GM23248 (cell line): Measurements from ENCODE around the gene PTCD2. TPM values are rescaled to one million over a fixed set of nuclear protein-coding genes. Genes with fewer than 3 reads are reported as not detected.
A peak's percentile ranks its signal among the peaks of the same experiment; 100 is the strongest.

ENCODE experiments used
- DNase-seq: peaks from one replicate; pipeline ENCODE4 v3.0.0-alpha.2; 2015
- H2AFZ ChIP-seq: fragments of 200-600 bp; sonication (generic); 2 replicates; pipeline ENCODE4 v1.6.1; 2016; ENCODE audit warnings: antibody characterized with exemption
- H3F3A ChIP-seq: fragments of 200-600 bp; sonication (generic); 2 replicates; pipeline ENCODE4 v1.6.1; 2016; ENCODE audit warnings: mild to moderate bottlenecking, antibody characterized with exemption, mixed run types; ENCODE audit not compliant: insufficient read depth
- H3K27ac ChIP-seq: fragments of 200-600 bp; sonication (generic); 2 replicates; pipeline ENCODE4 v1.5.1; 2016; ENCODE audit warnings: mild to moderate bottlenecking
- H3K27me3 ChIP-seq: fragments of 200-600 bp; sonication (generic); replicated peaks from 2 replicates; pipeline ENCODE4 v1.6.1; 2016; ENCODE audit warnings: mild to moderate bottlenecking; ENCODE audit not compliant: insufficient read depth
- H3K36me3 ChIP-seq: fragments of 200-600 bp; sonication (generic); 2 replicates; pipeline ENCODE4 v1.6.1; 2016; ENCODE audit warnings: low read depth, mild to moderate bottlenecking
- H3K4me1 ChIP-seq: fragments of 200-600 bp; sonication (generic); 2 replicates; pipeline ENCODE4 v1.6.1; 2016; ENCODE audit warnings: mild to moderate bottlenecking; ENCODE audit not compliant: insufficient read depth
- H3K4me2 ChIP-seq: fragments of 200-600 bp; sonication (generic); one replicate; pipeline ENCODE4 v1.6.1; 2016; ENCODE audit warnings: mild to moderate bottlenecking; ENCODE audit not compliant: unreplicated experiment
- H3K4me3 ChIP-seq: fragments of 200-600 bp; sonication (generic); 2 replicates; pipeline ENCODE4 v1.5.1; 2016; ENCODE audit warnings: mild to moderate bottlenecking
- H3K79me2 ChIP-seq: fragments of 200-600 bp; sonication (generic); 2 replicates; pipeline ENCODE4 v1.6.1; 2016; ENCODE audit warnings: mild to moderate bottlenecking; ENCODE audit not compliant: insufficient read depth
- H3K9ac ChIP-seq: fragments of 200-600 bp; sonication (generic); 2 replicates; pipeline ENCODE4 v1.6.1; 2016; ENCODE audit warnings: mild to moderate bottlenecking
- H3K9me2 ChIP-seq: fragments of 200-600 bp; sonication (generic); 2 replicates; pipeline ENCODE4 v1.6.1; 2016; ENCODE audit warnings: mixed run types, mild to moderate bottlenecking, moderate library complexity; ENCODE audit not compliant: insufficient read depth
- H3K9me3 ChIP-seq: fragments of 200-600 bp; sonication (generic); one replicate; pipeline ENCODE4 v1.6.1; 2017; ENCODE audit warnings: low read depth
- H4K20me1 ChIP-seq: fragments of 200-600 bp; sonication (generic); 2 replicates; pipeline ENCODE4 v1.6.0; 2016; ENCODE audit not compliant: insufficient read depth
- EZH2 ChIP-seq: fragments of 200-600 bp; sonication (generic); IDR thresholded peaks from 2 replicates; pipeline ENCODE4 v1.6.1; 2018; ENCODE audit warnings: antibody characterized with exemption, mild to moderate bottlenecking; ENCODE audit not compliant: insufficient read depth, poor library complexity, severe bottlenecking
- EZH2phosphoT487 ChIP-seq: fragments of 200-600 bp; sonication (generic); IDR thresholded peaks from 2 replicates; pipeline ENCODE4 v1.6.1; 2018; ENCODE audit warnings: antibody characterized with exemption, moderate library complexity, mild to moderate bottlenecking, low read depth; ENCODE audit not compliant: insufficient read depth
- WGBS, 2 experiments: methylation state at CpG; one replicate each; pipeline ENCODE4 v1.1.6; 2015 to 2017; ENCODE audit warnings: low lambda C conversion rate in 2 of 2, low coverage in 1 of 2; ENCODE audit errors: missing lambda C conversion rate in 2 of 2; 5-methylcytosine and 5-hydroxymethylcytosine counted together
- in situ Hi-C: fragments of 300-500 bp; cut with MboI; formaldehyde crosslinking; loops from 2 replicates; pipeline ENCODE4 v1.15.0; 2020
- polyA plus RNA-seq: library from polyadenylated mRNA; unstranded; fragments of >200 nt; fragmentation: Nextera tagmentation; extraction: Ambion mirVana; gene quantifications from 2 replicates; pipeline ENCODE4 v1.2.1, GENCODE V29; 2016
- total RNA-seq: library from RNA; depleted of rRNA; stranded (reverse); fragments of >200 nt; shearing (Covaris generic); gene quantifications from 2 replicates; pipeline ENCODE4 v1.2.3, GENCODE V29; 2014

The PTCD2 gene
- total and polyA plus RNA-seq, 2 experiments from 2014 or later, result 11.1 to 15.5 TPM

DNA sequence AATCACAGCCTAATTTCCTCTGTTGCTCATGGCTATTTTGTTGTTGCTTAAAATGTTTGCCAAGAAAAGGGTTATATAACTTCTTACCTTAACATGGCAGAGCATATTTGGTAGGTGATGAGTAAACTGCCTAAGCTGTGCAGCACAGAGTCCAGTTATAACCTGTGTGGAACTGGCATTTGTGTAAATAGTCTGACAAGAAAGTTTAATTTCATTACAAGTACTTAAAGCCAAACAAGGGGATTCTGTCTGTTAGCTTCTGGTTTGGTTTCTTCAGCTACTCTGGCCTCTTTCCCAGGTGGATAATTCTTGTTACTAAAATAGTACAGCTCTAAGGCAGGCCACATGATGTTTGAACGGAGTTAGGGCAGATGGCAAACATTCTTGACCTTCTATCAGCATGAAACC, 72.2 kb downstream of the PTCD2 start:
- Histone ChIP-seq H2AFZ (peak overlapping the region; percentile 48; the same call in 1 of the 2 replicates), H4K20me1 (no peaks in the 10 kb centered on the region), H3K4me2 (peak overlapping the region; percentile 8), H3K79me2 (no peaks in the 10 kb centered on the region), H3K4me3 (no peak overlapping the region), H3F3A (peaks cover 35% of the 10 kb centered on the region), H3K27ac (peak overlapping the region; percentile 51), H3K9me2 (no peaks in the 10 kb centered on the region), H3K9ac (no peak overlapping the region), H3K4me1 (peaks cover 48% of the 10 kb centered on the region), H3K9me3 (no peaks in the 10 kb centered on the region), H3K27me3 (no peaks in the 10 kb centered on the region), H3K36me3 (no peaks in the 10 kb centered on the region)
- DNase-seq, result peak; percentile 51
- no peak for TF ChIP-seq EZH2
- TF ChIP-seq EZH2phosphoT487, result no peak
- WGBS, 2 experiments, result 10 to 28% methylated on average over 1 of the region's 1 CpG
- in situ Hi-C loops, result no loop called here

DNA sequence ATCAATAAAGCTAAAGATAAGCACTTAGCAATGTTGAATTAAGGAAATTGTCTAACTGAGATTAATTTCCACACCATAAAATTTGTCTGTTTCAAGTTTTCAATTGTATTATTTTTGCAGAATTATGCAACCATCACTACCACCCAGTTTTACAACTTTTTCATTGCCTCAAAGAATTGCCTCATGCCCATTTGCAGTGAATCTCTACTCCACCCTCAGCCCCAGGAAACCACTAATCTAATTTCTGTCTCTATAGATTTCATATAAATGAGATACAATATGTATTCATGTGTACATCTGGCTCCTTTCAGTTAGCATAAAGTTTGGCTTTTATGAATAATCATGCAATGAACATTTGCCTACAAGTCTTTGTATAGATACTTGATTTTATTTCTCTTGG, 72.9 kb downstream of the PTCD2 start:
- no peaks in the 10 kb centered on the region for H4K20me1 ChIP-seq
- no peaks in the 10 kb centered on the region for H3K79me2 ChIP-seq
- no peak overlapping the region for H3K4me3 ChIP-seq
- no peaks in the 10 kb centered on the region for H3K27me3 ChIP-seq
- H3K36me3 ChIP-seq, result no peaks in the 10 kb centered on the region
- H3K9me3 ChIP-seq, result no peaks in the 10 kb centered on the region
- DNase-seq, result peak; percentile 24
- in situ Hi-C loops, result no loop called here
- peak overlapping the region; percentile 8 for H3K4me2 ChIP-seq
- H3K9ac ChIP-seq, result no peak overlapping the region
- no peak overlapping the region for H2AFZ ChIP-seq
- no peak overlapping the region for H3K27ac ChIP-seq
- H3K4me1 ChIP-seq, result peaks cover 41% of the 10 kb centered on the region
- H3F3A ChIP-seq, result peaks cover 33% of the 10 kb centered on the region
- no peak for TF ChIP-seq EZH2
- no peak for TF ChIP-seq EZH2phosphoT487
- H3K9me2 ChIP-seq, result no peaks in the 10 kb centered on the region

DNA sequence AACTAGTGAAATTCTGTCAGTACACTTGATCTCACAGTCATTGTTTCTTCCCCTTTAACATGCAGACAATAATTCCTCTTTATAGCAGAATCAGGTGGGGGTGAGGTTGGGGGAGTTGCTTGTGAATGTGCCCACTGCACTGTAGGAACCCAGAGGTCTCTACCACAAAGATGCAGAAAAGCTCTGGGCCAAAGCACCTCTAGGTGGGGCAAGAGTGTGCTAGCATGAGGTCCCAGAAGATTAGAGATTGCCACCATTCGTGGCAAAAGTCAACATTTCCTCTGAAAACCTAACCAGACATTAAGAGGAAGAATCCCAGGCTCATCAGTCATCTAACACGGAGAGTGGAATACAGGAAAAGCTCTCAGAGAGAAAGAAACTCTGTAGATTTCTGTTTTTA, 74.5 kb downstream of the PTCD2 start:
- Histone ChIP-seq H3K79me2 (no peaks in the 10 kb centered on the region), H2AFZ (no peak overlapping the region), H3K27me3 (no peaks in the 10 kb centered on the region), H3K9me2 (no peaks in the 10 kb centered on the region), H4K20me1 (no peaks in the 10 kb centered on the region), H3K36me3 (no peaks in the 10 kb centered on the region), H3K9ac (no peak overlapping the region), H3K9me3 (no peaks in the 10 kb centered on the region), H3K4me1 (peaks cover 29% of the 10 kb centered on the region), H3F3A (peaks cover 27% of the 10 kb centered on the region), H3K27ac (no peak overlapping the region), H3K4me3 (no peak overlapping the region), H3K4me2 (no peak overlapping the region)
- in situ Hi-C loops, result no loop called here
- whole genome bisulfite sequencing, 2 experiments, result 89 to 97% methylated on average over 2 of the region's 2 CpGs
- peak; percentile 21 for DNase-seq
- TF ChIP-seq EZH2phosphoT487, result no peak
- no peak for TF ChIP-seq EZH2

GRCh38 chr5:72397836-72398235, 77.7 kb downstream of the PTCD2 start:
- TF ChIP-seq EZH2phosphoT487 (no peak), EZH2 (no peak)
- H2AFZ ChIP-seq, result no peak overlapping the region
- no peak overlapping the region for H3K4me2 ChIP-seq
- DNase-seq, result no peak
- 69 to 74% methylated on average over 6 of the region's 6 CpGs for WGBS, 2 experiments
- no peaks in the 10 kb centered on the region for H4K20me1 ChIP-seq
- no peak overlapping the region for H3K9ac ChIP-seq
- H3K9me2 ChIP-seq, result no peaks in the 10 kb centered on the region
- H3K79me2 ChIP-seq, result no peaks in the 10 kb centered on the region
- no peaks in the 10 kb centered on the region for H3K36me3 ChIP-seq
- H3K9me3 ChIP-seq, result no peaks in the 10 kb centered on the region
- H3K4me1 ChIP-seq, result peaks cover 13% of the 10 kb centered on the region
- no peak overlapping the region for H3K27ac ChIP-seq
- peaks cover 14% of the 10 kb centered on the region for H3F3A ChIP-seq
- no peaks in the 10 kb centered on the region for H3K27me3 ChIP-seq
- H3K4me3 ChIP-seq, result no peak overlapping the region
- in situ Hi-C loops, result no loop called here

- Histone ChIP-seq H3K79me2 (no peaks in the 10 kb centered on the region), H3K4me2 (no peak overlapping the region), H3K4me3 (no peak overlapping the region), H3K27me3 (no peaks in the 10 kb centered on the region), H3K36me3 (no peaks in the 10 kb centered on the region), H2AFZ (no peak overlapping the region), H4K20me1 (no peaks in the 10 kb centered on the region), H3K9me2 (no peaks in the 10 kb centered on the region), H3K9ac (no peak overlapping the region), H3K9me3 (no peaks in the 10 kb centered on the region), H3F3A (peaks cover 14% of the 10 kb centered on the region), H3K27ac (no peak overlapping the region), H3K4me1 (peaks cover 17% of the 10 kb centered on the region)
- TF ChIP-seq EZH2, result no peak
- DNase-seq, result no peak
- 94 to 100% methylated on average over 1 of the region's 1 CpG for WGBS, 2 experiments
- in situ Hi-C loops, result no loop called here
Observed at GRCh38 chr5:72400950-72401349, 80.8 kb downstream of the PTCD2 start.
